Endometrial microvascular endothelial cells (primary cell): ENCODE measurements around the gene SAXO2. TPM values are rescaled to one million over a fixed set of nuclear protein-coding genes. Genes with fewer than 3 reads are reported as not detected.
"Not testable (repeated sequence)": the region's sequence is repeated elsewhere in the genome, so short reads cannot be mapped to it uniquely, and the experiment has no call there.

Experiments
- in situ Hi-C: cut with HindIII; loops from 2 replicates; pipeline ENCODE4 v1.10.0; 2017; ENCODE audit warnings: low sequenced_read_pairs, low pct_unique_long_range_greater_than_20kb; ENCODE audit errors: inconsistent ontology term
- total RNA-seq: library from RNA; depleted of rRNA; stranded (reverse); fragments of >200 nt; gene quantifications from one replicate; pipeline ENCODE4 v1.2.3, GENCODE V29; 2015; ENCODE audit errors: inconsistent ontology term

The SAXO2 gene
- total RNA-seq, 1 donor from 2014 or later: 0.37 TPM

DNA sequence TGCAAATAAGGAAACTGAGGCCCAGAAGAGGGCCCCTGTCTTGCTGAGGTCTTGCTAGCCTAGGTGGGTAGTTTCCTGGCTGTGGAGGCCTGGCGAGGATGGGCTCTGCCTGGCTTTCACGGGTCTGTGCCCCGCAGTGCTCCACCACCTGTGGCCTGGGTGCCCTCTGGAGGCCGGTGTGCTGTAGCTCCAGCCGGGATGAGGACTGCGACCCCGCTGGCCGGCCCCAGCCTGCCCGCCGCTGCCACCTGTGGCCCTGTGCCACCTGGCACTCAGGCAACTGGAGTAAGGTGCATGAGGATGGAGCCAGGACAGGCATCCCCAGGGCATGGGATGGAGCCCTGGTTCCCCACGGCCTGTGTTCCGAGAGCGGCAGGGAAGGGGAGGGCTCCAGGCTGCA is 66.4 kb downstream of the SAXO2 start:
- in situ Hi-C loops: not testable (repeated sequence)

DNA sequence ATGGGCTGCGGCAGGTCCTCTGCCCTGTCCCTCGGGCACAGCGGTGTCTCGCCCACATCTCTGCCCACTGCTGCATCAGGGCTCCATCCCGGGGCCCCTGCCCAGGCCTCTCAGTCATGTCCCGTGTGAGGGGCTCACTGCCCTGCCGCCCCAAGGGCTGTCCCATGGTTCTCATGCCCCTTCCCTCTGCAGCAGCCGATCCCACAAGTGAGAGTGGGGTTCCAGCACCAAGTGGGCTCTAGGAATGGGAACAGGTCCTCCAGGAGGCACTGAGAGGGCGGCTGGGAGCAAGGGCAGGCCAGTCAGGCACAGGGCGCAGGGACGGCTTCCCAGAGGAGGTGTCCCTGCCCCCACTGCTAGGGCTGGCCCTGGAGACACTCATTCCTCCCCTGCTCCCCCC is 68.3 kb downstream of the SAXO2 start:
- in situ Hi-C loops: not testable (repeated sequence)

DNA sequence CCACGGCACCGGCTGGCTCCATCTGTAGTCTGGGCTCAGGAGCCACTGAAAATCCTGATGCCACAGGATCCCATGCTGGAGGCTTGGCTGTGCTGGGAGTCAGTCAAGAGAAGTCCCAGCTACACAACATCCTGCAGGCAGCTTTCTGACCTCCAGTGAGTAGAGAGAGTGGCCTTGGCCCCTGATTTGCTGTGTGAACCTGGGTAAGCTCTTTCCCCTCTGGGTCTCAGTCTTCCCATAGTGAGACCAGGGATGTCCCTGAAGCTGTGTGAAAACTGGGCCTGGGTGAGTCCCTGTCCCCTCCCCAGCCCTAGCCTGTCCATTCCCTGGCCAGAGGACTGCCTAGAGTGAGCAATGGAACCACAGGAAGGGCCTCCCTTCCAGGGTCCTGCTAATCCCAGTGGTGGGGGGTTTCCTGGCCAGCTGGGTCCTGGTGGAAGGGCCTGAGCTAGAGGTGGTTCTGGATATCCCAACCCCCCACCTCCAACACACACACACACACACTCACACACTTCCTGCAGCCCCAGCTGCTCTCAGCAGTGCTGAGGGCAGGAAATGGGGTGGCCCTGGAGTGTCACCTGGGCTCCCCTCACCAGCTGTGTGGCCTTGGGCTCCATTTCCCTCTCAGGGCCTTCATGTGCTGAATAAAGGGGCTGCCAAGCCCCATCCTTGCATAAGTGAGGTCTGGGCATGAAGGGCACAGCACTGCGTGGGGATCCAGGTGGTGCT is 69.1 kb downstream of the SAXO2 start:
- in situ Hi-C loops: not testable (repeated sequence)

DNA sequence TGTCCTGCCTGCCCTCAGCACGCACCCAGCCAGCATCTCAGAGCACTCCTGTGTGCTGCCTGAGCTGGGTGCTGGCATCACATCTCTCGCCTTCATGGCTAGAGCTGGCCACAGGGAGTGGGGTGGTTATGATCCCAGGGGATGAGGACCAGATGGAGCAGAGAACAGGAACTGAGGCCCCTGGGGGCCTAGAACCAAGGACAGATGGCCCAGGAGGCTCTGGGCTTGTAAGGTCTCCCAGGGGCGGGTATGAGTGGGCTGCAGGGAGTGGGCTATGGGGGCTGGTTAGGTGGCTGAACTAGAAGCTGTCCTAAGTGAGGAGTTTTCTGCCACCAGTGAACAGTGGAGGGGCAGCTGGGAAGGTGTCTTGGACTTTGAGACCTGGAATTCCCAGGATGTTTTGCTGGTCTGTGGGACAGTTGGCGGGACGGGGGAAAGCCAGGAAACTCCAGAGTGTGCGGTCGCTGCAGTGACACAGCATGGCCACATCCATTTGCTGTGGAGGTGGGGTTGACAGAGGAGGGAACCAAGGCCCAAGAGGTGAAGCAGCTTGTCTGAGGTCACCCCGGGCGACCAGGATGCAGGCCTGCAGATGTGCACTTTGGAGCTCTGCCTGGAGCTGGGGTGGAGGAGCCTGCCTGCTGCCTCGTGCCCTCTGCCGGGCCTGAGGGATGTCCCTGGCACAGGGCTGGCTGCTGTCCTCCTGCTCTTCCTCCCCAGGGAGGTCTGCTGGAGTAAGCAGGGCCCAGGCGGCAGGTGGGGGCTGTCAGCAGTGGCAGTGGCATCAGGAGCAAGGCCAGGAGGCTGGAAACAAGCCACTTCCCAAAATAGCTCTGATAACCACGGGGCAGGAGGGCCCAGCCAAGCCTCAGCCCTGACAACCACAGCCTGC is 70.3 kb downstream of the SAXO2 start:
- in situ Hi-C loops: not testable (repeated sequence)

DNA sequence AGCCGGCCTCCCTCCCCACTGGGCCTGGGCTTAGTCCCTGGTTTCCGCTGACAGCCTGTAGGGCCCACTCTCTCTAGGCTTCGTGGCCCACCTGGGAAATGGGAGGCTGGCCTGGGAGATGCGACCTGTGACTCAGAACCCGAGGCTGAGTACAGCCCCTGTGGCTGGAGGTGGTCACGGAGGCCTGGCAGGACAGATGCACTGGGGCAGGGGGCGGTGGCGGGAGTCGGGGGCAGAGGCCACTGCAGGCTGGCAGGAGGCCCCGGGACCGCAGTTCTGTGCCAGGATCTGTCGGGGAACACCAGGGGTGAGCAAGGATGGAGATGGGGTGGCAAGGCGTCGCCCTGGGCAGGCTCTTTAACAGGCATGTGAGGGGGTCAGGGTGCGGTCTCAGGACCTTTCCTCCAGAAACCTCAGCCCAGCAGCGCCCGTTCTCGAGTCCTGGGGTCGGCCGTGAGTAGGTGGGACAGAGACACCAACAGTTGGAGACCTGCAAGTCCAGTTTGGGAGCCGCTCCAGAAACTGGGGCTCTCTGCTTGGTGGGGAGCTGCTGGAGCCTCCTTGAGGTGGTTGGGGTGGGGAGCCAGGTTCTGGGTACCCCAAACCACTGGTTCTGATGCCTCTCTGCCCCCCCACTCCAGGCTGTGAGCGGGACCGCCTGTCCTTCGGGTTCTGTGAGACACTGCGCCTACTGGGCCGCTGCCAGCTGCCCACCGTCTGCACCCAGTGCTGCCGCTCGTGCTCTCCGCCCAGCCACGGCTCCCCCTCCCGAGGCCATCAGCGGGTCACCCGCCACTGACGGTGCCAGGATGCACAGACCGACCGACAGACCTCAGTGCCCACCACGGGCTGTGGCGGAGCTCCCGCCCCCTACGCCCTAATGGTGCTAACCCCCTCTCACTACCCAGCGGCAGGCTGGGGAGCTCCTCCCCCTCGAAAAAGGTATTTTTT is 71.3 kb downstream of the SAXO2 start:
- in situ Hi-C loops: not testable (repeated sequence)

Other genes starting within 250 kb of the SAXO2 start
- 4.3 TPM for gene MEX3B, start 216.8 kb upstream of the SAXO2 start, total RNA-seq
- 23.0 TPM for gene EFL1, start 84 bp upstream of the SAXO2 start, total RNA-seq
- gene GOLGA6L10, start 86.7 kb downstream of the SAXO2 start, total RNA-seq: 0.28 TPM
- gene GOLGA6L9, start 167.0 kb downstream of the SAXO2 start, total RNA-seq: 0.74 TPM